HG03558 (cell line): ENCODE data around the gene GPR82.
"Not testable (repeated sequence)": the region's sequence is repeated elsewhere in the genome, so short reads cannot be mapped to it uniquely, and the experiment has no call there.

Source experiments
- ATAC-seq: cut with Tn5 transposase; IDR thresholded peaks from one replicate; pipeline ENCODE4 v1.9.1; 2021; ENCODE audit warnings: moderate number of reproducible peaks; ENCODE audit not compliant: unreplicated experiment; ENCODE audit errors: extremely low read depth

GPR82 gene, protein sequence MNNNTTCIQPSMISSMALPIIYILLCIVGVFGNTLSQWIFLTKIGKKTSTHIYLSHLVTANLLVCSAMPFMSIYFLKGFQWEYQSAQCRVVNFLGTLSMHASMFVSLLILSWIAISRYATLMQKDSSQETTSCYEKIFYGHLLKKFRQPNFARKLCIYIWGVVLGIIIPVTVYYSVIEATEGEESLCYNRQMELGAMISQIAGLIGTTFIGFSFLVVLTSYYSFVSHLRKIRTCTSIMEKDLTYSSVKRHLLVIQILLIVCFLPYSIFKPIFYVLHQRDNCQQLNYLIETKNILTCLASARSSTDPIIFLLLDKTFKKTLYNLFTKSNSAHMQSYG

DNA sequence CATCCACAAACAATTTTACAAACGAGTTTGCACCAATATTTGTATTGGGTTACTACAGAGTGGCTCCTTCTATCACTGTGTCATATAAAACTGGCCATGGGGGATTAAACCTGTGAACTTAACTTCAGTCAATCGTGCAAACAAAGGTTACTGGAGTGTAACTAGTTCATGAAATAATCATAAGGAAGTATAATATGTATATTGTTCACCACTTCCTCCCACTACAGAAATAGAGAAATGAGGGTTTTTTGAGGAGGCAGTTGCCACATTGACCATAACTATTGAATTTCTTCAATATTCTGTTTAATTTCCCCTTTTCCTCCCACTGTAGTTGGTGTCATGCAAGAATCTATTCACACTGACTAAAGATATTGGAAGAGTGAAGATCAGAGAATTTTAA is at the start of gene GPR82:
TSS of gene GPR82 (plus strand) at position 356 of the 400 bp plus-strand sequence. CDS start 2,846 bp downstream, outside the sequence.
- no peak for ATAC-seq

DNA sequence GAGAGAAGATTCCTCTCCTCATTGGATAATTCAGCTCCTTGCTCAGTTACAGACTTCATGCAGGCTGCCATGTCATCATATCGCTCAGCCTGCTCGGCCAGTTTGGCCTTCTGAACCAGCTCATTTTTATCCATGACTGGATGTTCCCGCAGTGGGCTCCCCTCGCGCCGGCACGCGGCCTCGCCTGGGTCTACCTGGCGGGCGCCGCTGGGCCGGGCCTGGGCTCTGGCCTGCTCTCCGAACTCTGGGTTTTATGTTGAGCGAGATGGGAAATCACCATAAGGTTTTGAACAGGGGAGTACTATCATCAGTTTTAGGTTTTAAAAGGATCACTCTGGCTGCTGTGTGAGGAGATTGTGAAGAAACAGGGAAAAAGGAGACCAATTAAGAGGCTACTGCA is 47.6 kb upstream of the GPR82 start:
- not testable (repeated sequence) for ATAC-seq

DNA sequence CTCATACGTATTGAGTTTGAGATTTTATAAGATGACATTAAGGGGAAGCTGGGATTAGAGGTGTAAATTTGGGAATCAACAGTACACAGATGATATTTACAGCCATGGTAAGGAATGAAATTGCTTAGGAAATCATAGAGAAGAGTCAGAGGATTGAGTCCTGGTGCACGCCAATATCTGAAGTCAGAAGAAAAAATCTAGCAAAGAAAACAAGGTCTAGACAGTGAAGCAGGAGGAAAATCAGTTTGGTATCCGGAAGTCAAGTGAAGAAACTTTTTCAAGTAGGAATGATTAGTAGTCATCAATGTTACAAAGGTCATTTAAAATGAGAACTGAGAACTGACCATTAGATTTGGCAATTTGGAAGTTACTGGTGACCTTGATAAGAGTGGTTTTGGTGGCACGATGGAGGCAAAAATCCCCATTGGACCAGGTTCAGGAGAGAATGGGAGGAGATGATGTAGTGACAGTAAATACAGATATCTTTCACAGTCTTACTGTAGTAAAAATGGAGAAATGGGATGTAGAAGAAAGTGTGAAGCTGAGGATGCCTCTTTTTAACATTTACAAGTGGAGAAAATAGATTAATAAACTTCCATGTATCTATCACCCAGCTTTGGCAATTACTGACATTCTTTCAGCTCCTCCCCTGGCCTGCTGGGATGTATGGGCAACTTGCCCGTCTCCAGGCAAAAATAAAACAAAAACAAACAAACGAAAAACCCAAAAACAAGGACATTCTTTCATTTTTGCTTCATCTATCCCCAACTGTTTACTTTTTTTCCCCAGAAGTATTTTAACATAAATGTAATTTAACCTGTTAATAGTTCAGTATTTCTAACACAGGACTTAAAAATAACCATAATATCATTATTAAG is 46.6 kb upstream of the GPR82 start:
- no peak for ATAC-seq

DNA sequence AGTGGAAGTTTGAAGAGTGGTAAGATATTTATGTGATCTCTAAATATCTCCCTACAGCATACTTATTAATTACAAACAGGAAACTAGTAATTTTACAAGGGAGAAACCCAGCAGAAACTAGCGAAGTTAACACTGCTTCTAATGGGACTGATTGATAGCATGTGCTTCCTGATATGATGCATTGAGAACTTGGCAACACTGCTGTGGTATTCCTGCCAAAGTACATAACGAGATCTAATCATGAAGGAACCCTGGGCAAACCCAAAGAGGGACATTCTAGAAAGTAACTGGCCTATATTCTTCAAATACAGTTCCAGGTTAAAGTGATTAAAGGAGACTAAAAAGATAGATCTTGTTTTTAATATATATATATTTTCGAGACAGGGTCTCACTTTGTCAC is 39.8 kb upstream of the GPR82 start:
- no peak for ATAC-seq

DNA sequence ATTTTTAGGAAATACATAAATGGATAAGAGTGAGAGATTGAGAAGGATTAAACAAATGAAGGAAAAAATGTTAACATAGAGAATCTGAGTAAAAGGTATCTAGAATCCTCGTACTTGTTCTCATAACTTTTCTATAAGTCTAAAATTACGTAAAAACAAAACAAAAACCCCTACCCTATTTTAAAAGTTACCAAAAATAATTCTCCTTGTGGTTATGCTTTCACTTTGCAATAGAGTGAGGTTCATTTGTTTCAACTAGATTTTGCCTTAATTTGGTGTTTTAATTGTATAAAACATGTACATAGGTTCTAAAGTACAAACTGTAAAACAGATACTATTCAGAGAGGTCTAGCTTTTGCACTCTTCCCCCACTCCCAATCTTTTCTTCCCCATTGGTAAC is 39.0 kb upstream of the GPR82 start:
- no peak for ATAC-seq

DNA sequence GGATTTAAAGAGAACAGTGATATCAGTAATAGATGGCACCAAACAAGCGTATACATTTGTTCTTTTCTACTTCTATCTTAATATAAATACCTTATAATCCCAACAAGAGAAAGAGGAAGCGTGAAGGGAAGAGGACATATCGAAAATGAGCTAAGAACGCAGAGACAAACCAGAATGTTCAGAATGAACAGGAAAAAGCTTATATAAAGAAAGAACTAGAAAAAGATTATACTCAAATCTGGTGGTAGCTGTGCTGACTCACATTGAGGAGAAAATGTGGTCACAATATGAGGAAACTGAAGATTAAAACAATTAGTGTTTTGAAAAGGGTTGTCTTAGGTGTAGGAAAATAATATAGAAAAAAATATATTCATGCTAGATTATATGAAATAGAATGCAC is 37.2 kb upstream of the GPR82 start:
- no peak for ATAC-seq

DNA sequence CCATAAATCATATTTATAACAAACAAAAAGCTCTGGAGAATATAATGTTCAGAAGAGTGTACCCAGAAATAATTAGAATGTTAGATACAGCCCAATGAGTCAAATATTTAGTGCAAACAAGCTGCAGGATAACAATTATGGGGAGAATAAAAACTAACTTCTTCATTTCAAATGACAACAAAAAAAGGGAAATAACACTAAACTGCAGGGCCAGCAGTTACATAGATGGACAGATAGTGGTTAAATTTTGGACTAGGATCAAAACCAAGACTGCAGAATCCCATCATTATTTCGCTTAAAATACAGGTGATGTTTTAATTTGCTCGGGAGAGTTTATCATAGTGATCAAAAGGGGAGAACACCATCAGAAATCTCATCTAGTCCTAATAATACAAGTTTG is 35.8 kb upstream of the GPR82 start:
- no peak for ATAC-seq

DNA sequence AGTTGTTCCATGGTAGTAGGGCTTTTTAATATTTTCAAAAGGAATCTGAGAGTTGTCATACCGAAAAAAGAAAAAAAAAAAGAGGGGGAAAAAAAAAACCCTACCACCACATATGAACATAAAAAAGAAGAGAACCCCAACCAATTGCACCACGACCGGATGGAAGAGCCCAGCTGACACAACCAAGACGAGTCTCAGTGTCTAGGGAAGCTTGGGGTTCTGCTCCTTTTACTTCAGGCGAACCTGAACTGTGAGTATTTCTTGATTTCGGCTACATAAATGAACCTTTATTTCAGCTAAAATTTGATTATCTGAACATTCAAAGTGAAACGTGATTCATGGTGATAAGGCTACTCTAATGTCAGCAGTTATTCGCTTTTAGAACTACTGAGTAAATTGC is 35.1 kb upstream of the GPR82 start, which contains the start of gene GPR34:
TSS of gene GPR34 (plus strand) at position 139 of the 400 bp plus-strand sequence. CDS start 6,661 bp downstream, outside the sequence.
- ATAC-seq = no peak

DNA sequence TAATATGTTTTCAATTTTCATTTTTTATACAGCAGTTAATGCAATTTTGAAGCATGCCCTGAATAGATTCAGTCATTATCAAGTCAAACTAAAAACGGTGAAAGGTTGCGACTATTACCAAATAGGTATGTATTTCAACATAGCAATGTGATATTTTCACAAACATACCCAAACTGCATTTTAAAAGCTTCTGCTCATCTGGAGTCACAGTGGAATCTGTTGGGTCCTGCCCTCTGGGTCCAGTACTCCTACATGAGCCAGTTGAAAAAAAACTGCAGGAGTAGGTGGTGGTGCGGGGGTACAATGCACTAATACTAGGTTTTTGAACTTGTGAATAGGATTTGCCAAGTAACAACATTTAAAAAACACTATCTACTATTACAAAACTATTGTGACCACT is 34.3 kb upstream of the GPR82 start:
- ATAC-seq = no peak

DNA sequence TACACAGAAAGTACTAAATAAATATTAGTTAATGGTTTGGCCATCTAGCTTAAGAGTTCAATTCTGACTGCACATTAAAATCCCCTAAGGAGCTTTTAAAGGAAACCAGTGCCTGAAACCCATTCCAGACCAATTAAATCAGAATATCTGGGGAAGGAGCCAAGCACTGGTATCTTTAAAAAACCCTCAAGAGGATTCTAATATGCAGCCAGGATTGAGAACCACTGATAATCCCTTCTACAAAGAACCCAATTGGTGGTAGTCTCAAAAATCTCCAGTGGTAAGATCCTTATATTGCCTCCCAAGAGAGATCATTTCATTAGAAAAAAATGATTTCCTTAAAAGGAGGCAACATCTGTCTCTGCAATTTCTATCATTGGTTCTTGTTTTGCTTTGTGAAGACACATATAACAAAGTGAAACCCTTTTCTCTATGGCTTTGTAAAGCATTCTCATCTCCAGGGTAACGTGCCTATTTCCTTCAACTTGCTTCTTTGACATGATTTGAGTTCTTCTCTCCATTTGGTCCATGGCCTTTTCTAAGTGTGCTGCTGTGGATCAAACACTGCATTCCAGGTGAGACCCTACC is 31.7 kb upstream of the GPR82 start:
- ATAC-seq = no peak

DNA sequence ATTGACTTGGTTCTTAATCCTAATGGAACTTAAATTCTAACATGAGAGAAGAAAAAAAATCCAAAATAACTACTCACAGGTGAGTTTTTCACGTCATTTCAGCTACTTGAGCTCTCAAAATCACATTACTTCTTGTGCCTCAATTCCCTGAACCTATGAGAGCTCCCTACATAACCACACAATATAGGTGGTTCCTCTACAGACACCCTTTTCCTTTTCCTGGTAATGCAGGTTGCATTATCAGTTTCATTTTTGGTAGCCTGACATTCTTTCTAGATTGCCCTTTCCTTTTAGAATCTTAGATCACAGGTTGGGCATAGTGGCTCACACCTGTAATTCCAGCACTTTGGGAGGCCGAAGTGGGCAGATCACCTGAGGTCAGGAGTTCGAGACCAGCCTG is 31.0 kb upstream of the GPR82 start:
- no peak for ATAC-seq

DNA sequence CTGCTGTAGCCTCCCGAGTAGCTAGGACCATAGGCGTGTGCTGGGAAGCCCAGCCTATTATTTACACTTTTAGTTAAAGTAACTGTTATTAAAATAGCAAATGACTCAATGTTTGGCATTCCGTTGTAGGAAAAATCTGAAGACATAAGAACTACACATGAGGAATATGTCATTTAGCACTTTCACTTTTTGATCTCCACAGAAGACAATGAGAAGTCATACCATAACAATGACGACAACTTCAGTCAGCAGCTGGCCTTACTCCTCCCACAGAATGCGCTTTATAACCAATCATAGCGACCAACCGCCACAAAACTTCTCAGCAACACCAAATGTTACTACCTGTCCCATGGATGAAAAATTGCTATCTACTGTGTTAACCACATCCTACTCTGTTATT is 28.6 kb upstream of the GPR82 start:
- ATAC-seq = no peak

DNA sequence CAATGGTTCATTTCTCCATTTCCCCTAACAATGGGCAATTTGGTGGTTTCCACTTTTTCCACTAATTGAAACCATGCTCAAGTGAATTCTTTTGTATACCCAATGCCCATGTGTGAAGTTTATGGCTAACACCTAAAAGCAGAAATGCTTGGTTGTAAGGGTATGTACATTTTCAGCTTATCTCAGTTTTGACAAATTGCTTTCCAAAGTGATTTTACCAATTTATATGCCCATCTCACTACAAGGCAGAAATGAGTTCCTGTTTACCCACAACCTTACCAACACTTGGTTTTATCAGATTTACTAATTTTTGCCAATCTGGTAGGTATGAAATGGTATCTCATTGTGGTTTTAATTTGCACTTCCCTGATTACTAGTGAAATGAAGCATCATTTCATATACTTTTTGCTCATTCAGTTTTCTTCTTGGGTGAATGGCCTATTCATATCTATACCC is 20.4 kb upstream of the GPR82 start:
- no peak for ATAC-seq

DNA sequence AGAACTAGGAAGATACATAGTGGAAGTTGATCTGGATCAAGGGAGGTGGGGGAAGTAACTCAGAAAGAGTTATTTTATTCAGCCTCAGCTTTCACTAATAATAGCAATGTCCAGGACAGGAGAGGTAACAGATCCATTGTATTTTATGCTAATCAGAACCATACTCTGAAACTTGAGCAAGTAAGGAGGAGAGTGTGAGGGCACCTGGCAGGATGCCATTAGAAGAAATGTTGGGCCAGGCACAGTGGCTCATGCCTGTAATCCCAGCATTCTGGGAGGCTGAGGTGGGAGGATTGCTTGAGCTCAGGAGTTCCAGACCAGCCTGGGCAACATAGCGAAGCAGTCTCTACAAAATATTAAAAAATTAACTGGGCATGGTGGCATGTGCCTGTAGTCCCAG is 18.9 kb upstream of the GPR82 start:
- no peak for ATAC-seq

DNA sequence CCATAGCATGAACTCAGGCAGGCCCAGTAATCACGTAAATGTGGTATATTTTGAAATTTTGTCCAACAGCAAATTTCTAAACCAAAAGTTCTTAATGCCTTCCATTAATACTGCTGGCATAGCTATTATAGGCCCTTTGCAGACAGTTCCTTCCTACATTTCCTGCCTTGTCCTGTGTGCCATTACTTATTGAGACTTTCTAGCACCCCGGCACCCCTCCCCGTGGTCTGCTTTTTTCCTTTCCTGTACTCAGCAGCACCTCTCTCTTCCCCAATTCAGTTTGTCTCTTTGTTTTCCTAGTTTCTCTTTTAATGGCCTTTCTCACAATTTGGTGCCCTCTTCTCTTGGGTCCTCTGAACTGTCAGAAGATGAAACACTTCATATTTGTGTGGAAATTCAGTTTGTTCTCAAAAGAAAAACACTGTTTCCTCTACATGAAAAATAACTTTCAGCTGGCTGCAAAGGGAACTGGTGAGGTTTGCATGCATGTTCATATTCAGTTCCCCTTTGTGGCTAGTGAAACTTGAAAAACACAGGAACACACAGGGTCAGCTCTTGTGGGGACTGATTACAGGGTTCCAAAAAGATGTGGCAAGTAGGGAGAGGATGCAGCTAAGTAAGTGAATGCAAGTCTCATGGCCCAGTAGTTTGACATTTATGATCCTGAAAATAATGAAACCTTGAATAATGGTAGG is 18.2 kb upstream of the GPR82 start:
- ATAC-seq = no peak

DNA sequence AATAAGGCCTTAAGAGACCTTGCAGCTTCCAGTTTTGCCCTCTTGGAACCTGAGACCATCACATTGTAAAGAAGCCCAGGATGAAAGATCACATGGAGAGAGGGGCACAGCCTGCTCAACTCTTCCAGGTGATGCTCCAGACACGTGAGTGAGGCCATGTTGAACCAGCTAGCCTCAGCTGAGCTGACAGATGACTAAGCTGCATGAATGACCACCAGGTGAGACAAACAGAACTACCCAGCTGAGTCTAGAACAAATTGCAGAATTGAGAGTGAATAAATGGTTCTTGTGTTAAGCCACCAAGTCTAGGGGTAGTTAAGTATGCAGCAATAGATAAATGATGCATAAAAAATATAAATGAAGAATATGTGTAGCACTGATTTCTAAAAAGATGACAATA is 16.8 kb upstream of the GPR82 start:
- ATAC-seq = no peak

DNA sequence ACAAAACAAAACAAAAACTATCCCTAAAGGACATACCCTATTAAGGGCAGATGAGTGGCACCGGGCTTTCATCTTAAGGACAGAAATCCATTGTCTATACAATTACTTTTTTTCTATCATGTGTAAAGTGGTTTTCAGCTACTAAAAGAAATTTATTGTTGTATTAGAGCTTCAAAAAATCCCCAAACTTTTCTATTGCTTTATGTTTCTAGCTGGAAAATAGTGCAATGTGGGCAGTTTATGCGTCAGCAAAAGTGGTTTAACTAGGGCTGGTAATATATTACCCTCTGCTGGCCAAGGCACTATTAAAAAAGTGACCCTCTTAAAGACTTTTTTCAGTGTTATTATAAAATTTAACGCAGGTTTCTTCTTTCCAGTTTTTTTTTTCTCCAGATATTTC is 15.5 kb upstream of the GPR82 start:
- no peak for ATAC-seq

DNA sequence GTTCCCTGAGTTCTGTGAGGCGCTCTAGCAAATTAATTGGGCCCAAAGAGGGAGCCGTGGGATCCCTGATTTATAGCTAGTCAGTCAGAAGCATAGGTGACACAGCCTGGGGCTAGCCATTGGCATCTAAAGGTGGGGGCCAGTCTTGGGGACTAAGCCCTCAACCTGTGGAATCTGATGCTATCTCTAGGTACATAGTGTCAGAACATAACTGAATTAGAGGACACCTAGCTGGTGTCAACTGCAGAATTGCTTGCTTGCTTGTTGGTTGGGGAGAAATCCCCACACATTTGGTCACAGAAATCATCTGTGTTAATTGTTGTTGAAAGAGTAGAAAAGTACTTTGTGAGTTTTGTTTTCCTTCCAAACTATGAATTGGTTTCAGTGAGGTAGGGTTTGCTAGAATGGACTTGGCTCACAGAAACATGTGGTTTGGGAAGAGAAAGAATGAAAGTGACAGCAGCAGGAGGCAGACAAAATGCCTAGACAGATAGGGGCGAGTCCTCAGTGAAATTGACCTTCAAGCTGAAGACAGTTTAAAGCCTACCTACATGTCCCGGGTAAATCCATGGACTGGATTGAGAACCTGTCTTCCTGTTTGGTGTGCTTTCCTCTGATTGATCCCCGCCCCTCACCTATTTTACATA is 12.8 kb upstream of the GPR82 start:
- no peak for ATAC-seq

DNA sequence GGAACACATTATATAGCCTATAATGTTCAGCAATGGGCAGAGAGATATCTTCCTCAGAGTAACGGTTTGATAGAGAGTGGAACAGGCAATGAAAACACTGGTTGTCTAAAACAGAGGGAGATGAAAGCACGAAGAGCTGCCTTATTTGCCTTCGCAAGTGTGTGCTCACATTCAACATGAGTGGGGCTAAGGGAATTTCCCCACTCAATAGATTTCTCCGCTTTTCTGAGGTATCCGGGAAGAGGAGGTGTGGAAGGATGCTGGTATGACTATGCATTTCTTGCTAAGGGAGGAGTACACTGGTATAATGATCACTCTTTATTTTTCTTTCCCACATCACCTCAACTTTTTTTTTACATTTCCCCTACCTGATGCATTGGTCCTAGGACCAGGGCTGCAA is 7.8 kb upstream of the GPR82 start:
- ATAC-seq = no peak
